GM23338 (cell line): ENCODE data around the gene NCS1. TPM values are rescaled to one million over a fixed set of nuclear protein-coding genes. Genes with fewer than 3 reads are reported as not detected.

ENCODE experiments used
- ATAC-seq: fragments of 200-7000 bp; cut with Tn5 transposase; 3 replicates; pipeline ENCODE4 v1.9.1; 2020
- DNase-seq: peaks from one replicate; pipeline ENCODE4 v3.0.0-alpha.2; 2015; ENCODE audit warnings: low spot score
- H2AFZ ChIP-seq: fragments of 200-600 bp; sonication (generic); 2 replicates; pipeline ENCODE4 v1.8.0; 2016; ENCODE audit warnings: antibody characterized with exemption, mild to moderate bottlenecking, moderate library complexity
- H3F3A ChIP-seq: fragments of 200-600 bp; sonication (generic); replicated peaks from 2 replicates; pipeline ENCODE4 v1.8.0; 2017; ENCODE audit warnings: antibody characterized with exemption, mixed run types, low read depth
- H3K27ac ChIP-seq: fragments of 200-600 bp; sonication (generic); 2 replicates; pipeline ENCODE4 v1.6.1; 2016; ENCODE audit warnings: low read depth
- H3K27me3 ChIP-seq: fragments of 200-600 bp; sonication (generic); 2 replicates; pipeline ENCODE4 v1.8.0; 2016; ENCODE audit warnings: mild to moderate bottlenecking, mixed run types, moderate library complexity; ENCODE audit not compliant: insufficient read depth
- H3K36me3 ChIP-seq: fragments of 200-600 bp; sonication (generic); 2 replicates; pipeline ENCODE4 v1.8.0; 2016; ENCODE audit warnings: mild to moderate bottlenecking; ENCODE audit not compliant: insufficient read depth
- H3K4me1 ChIP-seq: fragments of 200-600 bp; sonication (generic); 2 replicates; pipeline ENCODE4 v1.8.0; 2016; ENCODE audit warnings: mild to moderate bottlenecking, moderate library complexity; ENCODE audit not compliant: insufficient read depth
- H3K4me2 ChIP-seq: fragments of 200-600 bp; sonication (generic); 2 replicates; pipeline ENCODE4 v1.7.1; 2017; ENCODE audit warnings: mixed run types
- H3K4me3 ChIP-seq: fragments of 200-600 bp; sonication (generic); 2 replicates; pipeline ENCODE4 v1.6.1; 2016; ENCODE audit warnings: mixed run types
- H3K79me2 ChIP-seq: fragments of 200-600 bp; sonication (generic); replicated peaks from 2 replicates; pipeline ENCODE4 v1.8.0; 2017; ENCODE audit warnings: mild to moderate bottlenecking; ENCODE audit not compliant: insufficient read depth
- H3K9me2 ChIP-seq: fragments of 200-600 bp; sonication (generic); 2 replicates; pipeline ENCODE4 v1.8.0; 2017; ENCODE audit not compliant: insufficient read depth
- H4K20me1 ChIP-seq: fragments of 200-600 bp; sonication (generic); replicated peaks from 2 replicates; pipeline ENCODE4 v1.8.0; 2017; ENCODE audit warnings: mild to moderate bottlenecking; ENCODE audit not compliant: insufficient read depth
- H3K27ac Mint-ChIP-seq: 2 replicates; pipeline ENCODE4 v1.8.0; 2020; ENCODE audit warnings: inconsistent platforms, mild to moderate bottlenecking, moderate library complexity, mixed read lengths
- H3K27me3 Mint-ChIP-seq: 3 replicates; pipeline ENCODE4 v1.8.0; 2022; ENCODE audit warnings: low read depth, mild to moderate bottlenecking, moderate library complexity, mixed read lengths, inconsistent platforms; ENCODE audit not compliant: insufficient read depth, poor library complexity
- H3K36me3 Mint-ChIP-seq: 3 replicates; pipeline ENCODE4 v1.8.0; 2021; ENCODE audit warnings: low read depth, mild to moderate bottlenecking, inconsistent platforms, moderate library complexity, mixed read lengths
- H3K4me1 Mint-ChIP-seq: 3 replicates; pipeline ENCODE4 v1.8.0; 2020; ENCODE audit warnings: mild to moderate bottlenecking, inconsistent platforms, mixed read lengths
- H3K4me3 Mint-ChIP-seq: 3 replicates; pipeline ENCODE4 v1.8.0; 2021; ENCODE audit warnings: moderate library complexity, mild to moderate bottlenecking, inconsistent platforms, mixed read lengths
- H3K9me3 Mint-ChIP-seq: 3 replicates; pipeline ENCODE4 v1.8.0; 2020; ENCODE audit warnings: moderate library complexity, mild to moderate bottlenecking, inconsistent platforms, mixed read lengths
- CREB1 ChIP-seq: fragments of 250-450 bp; sonication (Bioruptor Pico); IDR thresholded peaks from 2 replicates; pipeline ENCODE4 v1.5.0; 2020; ENCODE audit warnings: low read depth, mild to moderate bottlenecking, moderate library complexity
- EZH2 ChIP-seq: fragments of 200-600 bp; sonication (generic); IDR thresholded peaks from one replicate; pipeline ENCODE4 v1.8.0; 2017; ENCODE audit warnings: antibody characterized with exemption, mild to moderate bottlenecking, low read depth; ENCODE audit not compliant: unreplicated experiment
- EZH2phosphoT487 ChIP-seq: fragments of 200-600 bp; sonication (generic); IDR thresholded peaks from one replicate; pipeline ENCODE4 v1.8.1; 2018; ENCODE audit warnings: antibody characterized with exemption; ENCODE audit not compliant: unreplicated experiment
- JUNB ChIP-seq: IDR thresholded peaks from one replicate; pipeline ENCODE4 v1.6.1; 2016; ENCODE audit warnings: antibody characterized with exemption; ENCODE audit not compliant: unreplicated experiment
- NANOG ChIP-seq: IDR thresholded peaks from 2 replicates; pipeline ENCODE4 v1.6.1; 2016; ENCODE audit warnings: antibody characterized with exemption, borderline replicate concordance
- POLR2AphosphoS5 ChIP-seq: IDR thresholded peaks from 2 replicates; pipeline ENCODE4 v1.6.1; 2016; ENCODE audit warnings: antibody characterized with exemption, low read depth
- STAT1 ChIP-seq: IDR thresholded peaks from one replicate; pipeline ENCODE4 v1.6.1; 2016; ENCODE audit warnings: antibody characterized with exemption; ENCODE audit not compliant: unreplicated experiment
- ZNF114 ChIP-seq: fragments of 250-450 bp; sonication (Bioruptor Pico); IDR thresholded peaks from 2 replicates; pipeline ENCODE4 v1.5.0; 2020; ENCODE audit warnings: mild to moderate bottlenecking, moderate library complexity
- ZNF331 ChIP-seq: fragments of 250-450 bp; sonication (Bioruptor Pico); IDR thresholded peaks from 2 replicates; pipeline ENCODE4 v1.5.0; 2020; ENCODE audit warnings: low read depth, mild to moderate bottlenecking, moderate library complexity
- polyA plus RNA-seq: library from polyadenylated mRNA; unstranded; fragments of >200 nt; fragmentation: Nextera tagmentation; extraction: Ambion mirVana; gene quantifications from 2 replicates; pipeline ENCODE4 v1.2.1, GENCODE V29; 2016
- total RNA-seq: library from RNA; depleted of rRNA; stranded (reverse); fragments of >200 nt; shearing (Covaris generic); gene quantifications from 2 replicates; pipeline ENCODE4 v1.2.3, GENCODE V29; 2014
- TF ChIP-seq, protein P1 (sequence below): IDR thresholded peaks from one replicate; pipeline ENCODE4 v1.6.1; 2018; ENCODE audit warnings: antibody characterized with exemption; ENCODE audit not compliant: unreplicated experiment
- TF ChIP-seq, protein P2 (sequence below): IDR thresholded peaks from 2 replicates; pipeline ENCODE4 v1.6.1; 2016; ENCODE audit warnings: antibody characterized with exemption
- TF ChIP-seq, protein P3 (sequence below), 2 experiments: fragments of 200-600 bp in 1 of 2; sonication (generic) in 1 of 2; conservative IDR thresholded peaks; 2 replicates each; pipeline versions ENCODE4 v1.5.1 to v1.6.1; 2016 to 2017; ENCODE audit warnings: antibody characterized with exemption in 2 of 2, low read depth in 2 of 2, mild to moderate bottlenecking in 2 of 2, moderate library complexity in 1 of 2
- TF ChIP-seq, protein P4 (sequence below): fragments of 250-450 bp; sonication (Bioruptor Pico); IDR thresholded peaks from 2 replicates; pipeline ENCODE4 v1.5.0; 2020; ENCODE audit warnings: mild to moderate bottlenecking, moderate library complexity

The NCS1 gene
- total and polyA plus RNA-seq, 2 experiments from 2014 or later = 8.2 to 34.3 TPM

DNA sequence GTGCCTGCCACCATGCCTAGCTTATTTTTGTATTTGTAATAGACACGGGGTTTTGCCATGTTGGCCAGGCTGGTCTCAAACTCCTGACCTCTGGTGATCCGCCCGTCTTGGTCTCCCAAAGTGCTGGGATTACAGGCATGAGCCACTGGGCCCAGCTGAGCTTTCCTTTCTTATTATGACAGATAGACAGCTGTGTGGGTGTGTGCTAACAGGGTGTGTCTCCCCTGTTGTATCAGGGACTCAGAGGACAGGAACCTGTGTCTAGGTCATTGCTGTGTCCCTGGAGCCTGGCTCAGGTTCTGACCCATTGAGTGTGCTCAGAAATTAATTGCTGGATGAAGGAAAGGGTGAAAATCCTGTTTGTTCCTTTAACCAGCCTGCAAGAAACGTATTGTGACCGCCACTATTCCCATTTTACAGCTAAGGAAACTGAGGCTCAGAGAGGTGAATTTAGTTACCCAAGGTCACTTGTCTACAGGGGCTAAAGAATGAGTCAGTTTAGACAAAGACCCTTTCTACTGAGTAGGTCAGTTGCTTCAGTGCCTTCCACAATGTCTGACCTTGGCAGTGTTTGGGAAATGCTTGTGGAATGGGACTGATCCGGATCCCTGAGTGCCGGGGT, 16.8 kb downstream of the NCS1 start:
- peaks cover 25% of the 10 kb centered on the region for H3K27me3 Mint-ChIP-seq
- no peak overlapping the region for H3K27ac Mint-ChIP-seq
- Histone ChIP-seq H3K4me1 (peaks cover 17% of the 10 kb centered on the region), H3F3A (no peaks in the 10 kb centered on the region), H2AFZ (no peak overlapping the region), H3K4me3 (no peak overlapping the region), H4K20me1 (peaks cover 16% of the 10 kb centered on the region; the same call in 1 of the 2 replicates), H3K9me2 (no peaks in the 10 kb centered on the region), H3K79me2 (peaks cover 75% of the 10 kb centered on the region), H3K4me2 (no peak overlapping the region), H3K27ac (no peak overlapping the region), H3K36me3 (no peaks in the 10 kb centered on the region), H3K27me3 (no peaks in the 10 kb centered on the region)
- H3K9me3 Mint-ChIP-seq = no peaks in the 10 kb centered on the region; the same call in 2 of the 3 replicates
- H3K4me3 Mint-ChIP-seq = no peak overlapping the region
- no peaks in the 10 kb centered on the region for H3K36me3 Mint-ChIP-seq
- no peak for DNase-seq
- H3K4me1 Mint-ChIP-seq = peaks cover 45% of the 10 kb centered on the region
- no peak for ATAC-seq
- TF ChIP-seq CREB1 (CRISPR knock-in tag) = no peak
- no peak for TF ChIP-seq STAT1
- no peak for TF ChIP-seq POLR2AphosphoS5
- TF ChIP-seq EZH2 = no peak
- TF ChIP-seq, protein P1, sequence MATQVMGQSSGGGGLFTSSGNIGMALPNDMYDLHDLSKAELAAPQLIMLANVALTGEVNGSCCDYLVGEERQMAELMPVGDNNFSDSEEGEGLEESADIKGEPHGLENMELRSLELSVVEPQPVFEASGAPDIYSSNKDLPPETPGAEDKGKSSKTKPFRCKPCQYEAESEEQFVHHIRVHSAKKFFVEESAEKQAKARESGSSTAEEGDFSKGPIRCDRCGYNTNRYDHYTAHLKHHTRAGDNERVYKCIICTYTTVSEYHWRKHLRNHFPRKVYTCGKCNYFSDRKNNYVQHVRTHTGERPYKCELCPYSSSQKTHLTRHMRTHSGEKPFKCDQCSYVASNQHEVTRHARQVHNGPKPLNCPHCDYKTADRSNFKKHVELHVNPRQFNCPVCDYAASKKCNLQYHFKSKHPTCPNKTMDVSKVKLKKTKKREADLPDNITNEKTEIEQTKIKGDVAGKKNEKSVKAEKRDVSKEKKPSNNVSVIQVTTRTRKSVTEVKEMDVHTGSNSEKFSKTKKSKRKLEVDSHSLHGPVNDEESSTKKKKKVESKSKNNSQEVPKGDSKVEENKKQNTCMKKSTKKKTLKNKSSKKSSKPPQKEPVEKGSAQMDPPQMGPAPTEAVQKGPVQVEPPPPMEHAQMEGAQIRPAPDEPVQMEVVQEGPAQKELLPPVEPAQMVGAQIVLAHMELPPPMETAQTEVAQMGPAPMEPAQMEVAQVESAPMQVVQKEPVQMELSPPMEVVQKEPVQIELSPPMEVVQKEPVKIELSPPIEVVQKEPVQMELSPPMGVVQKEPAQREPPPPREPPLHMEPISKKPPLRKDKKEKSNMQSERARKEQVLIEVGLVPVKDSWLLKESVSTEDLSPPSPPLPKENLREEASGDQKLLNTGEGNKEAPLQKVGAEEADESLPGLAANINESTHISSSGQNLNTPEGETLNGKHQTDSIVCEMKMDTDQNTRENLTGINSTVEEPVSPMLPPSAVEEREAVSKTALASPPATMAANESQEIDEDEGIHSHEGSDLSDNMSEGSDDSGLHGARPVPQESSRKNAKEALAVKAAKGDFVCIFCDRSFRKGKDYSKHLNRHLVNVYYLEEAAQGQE = no peak
- TF ChIP-seq ZNF114 (CRISPR knock-in tag) = no peak
- TF ChIP-seq, protein P2, sequence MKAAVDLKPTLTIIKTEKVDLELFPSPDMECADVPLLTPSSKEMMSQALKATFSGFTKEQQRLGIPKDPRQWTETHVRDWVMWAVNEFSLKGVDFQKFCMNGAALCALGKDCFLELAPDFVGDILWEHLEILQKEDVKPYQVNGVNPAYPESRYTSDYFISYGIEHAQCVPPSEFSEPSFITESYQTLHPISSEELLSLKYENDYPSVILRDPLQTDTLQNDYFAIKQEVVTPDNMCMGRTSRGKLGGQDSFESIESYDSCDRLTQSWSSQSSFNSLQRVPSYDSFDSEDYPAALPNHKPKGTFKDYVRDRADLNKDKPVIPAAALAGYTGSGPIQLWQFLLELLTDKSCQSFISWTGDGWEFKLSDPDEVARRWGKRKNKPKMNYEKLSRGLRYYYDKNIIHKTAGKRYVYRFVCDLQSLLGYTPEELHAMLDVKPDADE = no peak
- no peak for TF ChIP-seq EZH2phosphoT487
- TF ChIP-seq, protein P3, sequence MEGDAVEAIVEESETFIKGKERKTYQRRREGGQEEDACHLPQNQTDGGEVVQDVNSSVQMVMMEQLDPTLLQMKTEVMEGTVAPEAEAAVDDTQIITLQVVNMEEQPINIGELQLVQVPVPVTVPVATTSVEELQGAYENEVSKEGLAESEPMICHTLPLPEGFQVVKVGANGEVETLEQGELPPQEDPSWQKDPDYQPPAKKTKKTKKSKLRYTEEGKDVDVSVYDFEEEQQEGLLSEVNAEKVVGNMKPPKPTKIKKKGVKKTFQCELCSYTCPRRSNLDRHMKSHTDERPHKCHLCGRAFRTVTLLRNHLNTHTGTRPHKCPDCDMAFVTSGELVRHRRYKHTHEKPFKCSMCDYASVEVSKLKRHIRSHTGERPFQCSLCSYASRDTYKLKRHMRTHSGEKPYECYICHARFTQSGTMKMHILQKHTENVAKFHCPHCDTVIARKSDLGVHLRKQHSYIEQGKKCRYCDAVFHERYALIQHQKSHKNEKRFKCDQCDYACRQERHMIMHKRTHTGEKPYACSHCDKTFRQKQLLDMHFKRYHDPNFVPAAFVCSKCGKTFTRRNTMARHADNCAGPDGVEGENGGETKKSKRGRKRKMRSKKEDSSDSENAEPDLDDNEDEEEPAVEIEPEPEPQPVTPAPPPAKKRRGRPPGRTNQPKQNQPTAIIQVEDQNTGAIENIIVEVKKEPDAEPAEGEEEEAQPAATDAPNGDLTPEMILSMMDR (conservative IDR thresholded peaks at IDR 0.05; ENCODE audit: low read depth in 2 of 2) = no peak
- TF ChIP-seq JUNB = no peak
- TF ChIP-seq NANOG = no peak
- TF ChIP-seq ZNF331 (CRISPR knock-in tag) = no peak
- TF ChIP-seq, protein P4, sequence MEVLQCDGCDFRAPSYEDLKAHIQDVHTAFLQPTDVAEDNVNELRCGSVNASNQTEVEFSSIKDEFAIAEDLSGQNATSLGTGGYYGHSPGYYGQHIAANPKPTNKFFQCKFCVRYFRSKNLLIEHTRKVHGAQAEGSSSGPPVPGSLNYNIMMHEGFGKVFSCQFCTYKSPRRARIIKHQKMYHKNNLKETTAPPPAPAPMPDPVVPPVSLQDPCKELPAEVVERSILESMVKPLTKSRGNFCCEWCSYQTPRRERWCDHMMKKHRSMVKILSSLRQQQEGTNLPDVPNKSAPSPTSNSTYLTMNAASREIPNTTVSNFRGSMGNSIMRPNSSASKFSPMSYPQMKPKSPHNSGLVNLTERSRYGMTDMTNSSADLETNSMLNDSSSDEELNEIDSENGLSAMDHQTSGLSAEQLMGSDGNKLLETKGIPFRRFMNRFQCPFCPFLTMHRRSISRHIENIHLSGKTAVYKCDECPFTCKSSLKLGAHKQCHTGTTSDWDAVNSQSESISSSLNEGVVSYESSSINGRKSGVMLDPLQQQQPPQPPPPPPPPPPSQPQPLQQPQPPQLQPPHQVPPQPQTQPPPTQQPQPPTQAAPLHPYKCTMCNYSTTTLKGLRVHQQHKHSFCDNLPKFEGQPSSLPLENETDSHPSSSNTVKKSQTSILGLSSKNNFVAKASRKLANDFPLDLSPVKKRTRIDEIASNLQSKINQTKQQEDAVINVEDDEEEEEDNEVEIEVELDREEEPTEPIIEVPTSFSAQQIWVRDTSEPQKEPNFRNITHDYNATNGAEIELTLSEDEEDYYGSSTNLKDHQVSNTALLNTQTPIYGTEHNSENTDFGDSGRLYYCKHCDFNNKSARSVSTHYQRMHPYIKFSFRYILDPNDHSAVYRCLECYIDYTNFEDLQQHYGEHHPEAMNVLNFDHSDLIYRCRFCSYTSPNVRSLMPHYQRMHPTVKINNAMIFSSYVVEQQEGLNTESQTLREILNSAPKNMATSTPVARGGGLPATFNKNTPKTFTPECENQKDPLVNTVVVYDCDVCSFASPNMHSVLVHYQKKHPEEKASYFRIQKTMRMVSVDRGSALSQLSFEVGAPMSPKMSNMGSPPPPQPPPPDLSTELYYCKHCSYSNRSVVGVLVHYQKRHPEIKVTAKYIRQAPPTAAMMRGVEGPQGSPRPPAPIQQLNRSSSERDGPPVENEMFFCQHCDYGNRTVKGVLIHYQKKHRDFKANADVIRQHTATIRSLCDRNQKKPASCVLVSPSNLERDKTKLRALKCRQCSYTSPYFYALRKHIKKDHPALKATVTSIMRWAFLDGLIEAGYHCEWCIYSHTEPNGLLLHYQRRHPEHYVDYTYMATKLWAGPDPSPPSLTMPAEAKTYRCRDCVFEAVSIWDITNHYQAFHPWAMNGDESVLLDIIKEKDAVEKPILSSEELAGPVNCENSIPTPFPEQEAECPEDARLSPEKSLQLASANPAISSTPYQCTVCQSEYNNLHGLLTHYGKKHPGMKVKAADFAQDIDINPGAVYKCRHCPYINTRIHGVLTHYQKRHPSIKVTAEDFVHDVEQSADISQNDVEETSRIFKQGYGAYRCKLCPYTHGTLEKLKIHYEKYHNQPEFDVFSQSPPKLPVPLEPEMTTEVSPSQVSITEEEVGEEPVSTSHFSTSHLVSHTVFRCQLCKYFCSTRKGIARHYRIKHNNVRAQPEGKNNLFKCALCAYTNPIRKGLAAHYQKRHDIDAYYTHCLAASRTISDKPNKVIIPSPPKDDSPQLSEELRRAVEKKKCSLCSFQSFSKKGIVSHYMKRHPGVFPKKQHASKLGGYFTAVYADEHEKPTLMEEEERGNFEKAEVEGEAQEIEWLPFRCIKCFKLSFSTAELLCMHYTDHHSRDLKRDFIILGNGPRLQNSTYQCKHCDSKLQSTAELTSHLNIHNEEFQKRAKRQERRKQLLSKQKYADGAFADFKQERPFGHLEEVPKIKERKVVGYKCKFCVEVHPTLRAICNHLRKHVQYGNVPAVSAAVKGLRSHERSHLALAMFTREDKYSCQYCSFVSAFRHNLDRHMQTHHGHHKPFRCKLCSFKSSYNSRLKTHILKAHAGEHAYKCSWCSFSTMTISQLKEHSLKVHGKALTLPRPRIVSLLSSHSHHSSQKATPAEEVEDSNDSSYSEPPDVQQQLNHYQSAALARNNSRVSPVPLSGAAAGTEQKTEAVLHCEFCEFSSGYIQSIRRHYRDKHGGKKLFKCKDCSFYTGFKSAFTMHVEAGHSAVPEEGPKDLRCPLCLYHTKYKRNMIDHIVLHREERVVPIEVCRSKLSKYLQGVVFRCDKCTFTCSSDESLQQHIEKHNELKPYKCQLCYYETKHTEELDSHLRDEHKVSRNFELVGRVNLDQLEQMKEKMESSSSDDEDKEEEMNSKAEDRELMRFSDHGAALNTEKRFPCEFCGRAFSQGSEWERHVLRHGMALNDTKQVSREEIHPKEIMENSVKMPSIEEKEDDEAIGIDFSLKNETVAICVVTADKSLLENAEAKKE = no peak
